HG03442 (cell line): ENCODE data around the gene PALM.
"Not testable (repeated sequence)": the region's sequence is repeated elsewhere in the genome, so short reads cannot be mapped to it uniquely, and the experiment has no call there.

ENCODE experiments used
- ATAC-seq: cut with Tn5 transposase; IDR thresholded peaks from one replicate; pipeline ENCODE4 v1.9.1; 2021; ENCODE audit warnings: mild to moderate bottlenecking, moderate library complexity; ENCODE audit not compliant: unreplicated experiment

The PALM gene

GRCh38 chr19:703651-704446, 4.9 kb upstream of the PALM start:
- no peak for ATAC-seq

GRCh38 chr19:704447-704741, 4.3 kb upstream of the PALM start:
- ATAC-seq = no peak

DNA sequence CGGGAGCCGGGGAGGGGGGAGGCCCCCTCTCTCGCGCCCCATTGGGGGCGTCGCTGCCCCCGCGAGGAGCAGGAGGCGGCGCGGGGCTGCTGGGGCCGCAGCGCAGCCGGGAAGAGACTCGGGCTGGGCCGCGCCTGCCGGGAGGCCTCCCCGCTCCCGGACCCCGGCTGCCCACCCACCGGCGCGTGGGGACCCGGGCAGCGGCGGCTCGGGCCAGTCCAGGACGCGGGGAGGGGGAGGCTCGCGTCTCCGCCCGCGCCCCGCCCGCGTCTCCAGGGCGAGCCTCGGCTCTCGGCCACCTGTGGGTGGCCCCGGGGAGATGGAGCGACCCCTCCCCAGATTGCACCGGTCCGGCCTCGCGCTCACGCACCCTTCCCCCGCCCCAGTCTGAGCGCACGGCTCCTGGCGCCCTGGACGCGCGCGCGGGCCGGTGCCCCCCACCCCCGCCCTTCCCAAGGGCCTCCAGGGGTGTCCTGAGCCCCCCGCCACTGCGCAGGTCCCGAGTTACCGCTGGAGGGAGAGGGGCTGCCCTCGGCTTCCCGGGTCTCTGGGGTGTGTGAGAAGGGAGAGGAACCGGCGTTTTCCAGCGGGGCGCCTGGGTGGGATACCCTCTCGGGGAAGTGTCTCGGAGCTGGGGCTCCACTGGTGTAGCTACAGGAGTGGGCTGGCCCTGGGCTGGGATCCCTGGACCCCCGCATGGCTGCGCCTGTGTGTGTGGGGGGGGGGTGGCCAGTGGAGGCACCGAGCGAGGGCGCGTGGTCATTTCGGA, 645 bp downstream of the PALM start:
- ATAC-seq = no peak

GRCh38 chr19:709965-710571, 1.3 kb downstream of the PALM start:
- ATAC-seq = no peak

- no peak for ATAC-seq
Observed at GRCh38 chr19:710767-711166, 2.0 kb downstream of the PALM start.

- ATAC-seq = no peak
Observed at GRCh38 chr19:711254-711653, 2.5 kb downstream of the PALM start.

DNA sequence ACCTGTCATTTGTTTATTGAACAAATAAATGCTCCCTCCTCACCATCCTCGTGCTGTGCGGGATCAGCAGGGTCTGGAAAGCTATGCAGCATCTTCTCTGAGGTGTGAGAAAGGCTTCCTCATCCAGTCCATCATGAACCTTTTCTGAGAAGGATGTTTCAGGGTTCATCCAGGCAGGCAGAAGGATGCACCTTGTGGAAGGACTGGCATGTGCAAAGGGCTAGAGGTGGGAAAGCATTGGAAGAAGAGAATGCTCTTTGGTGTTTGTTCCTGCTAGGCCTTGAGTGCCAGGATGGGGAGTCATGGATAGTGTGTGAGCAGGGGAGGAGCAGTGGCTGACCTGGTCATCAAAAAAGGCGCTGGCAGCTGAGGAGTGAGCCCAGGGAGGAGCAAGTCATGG, 6.6 kb downstream of the PALM start:
- ATAC-seq = no peak

DNA sequence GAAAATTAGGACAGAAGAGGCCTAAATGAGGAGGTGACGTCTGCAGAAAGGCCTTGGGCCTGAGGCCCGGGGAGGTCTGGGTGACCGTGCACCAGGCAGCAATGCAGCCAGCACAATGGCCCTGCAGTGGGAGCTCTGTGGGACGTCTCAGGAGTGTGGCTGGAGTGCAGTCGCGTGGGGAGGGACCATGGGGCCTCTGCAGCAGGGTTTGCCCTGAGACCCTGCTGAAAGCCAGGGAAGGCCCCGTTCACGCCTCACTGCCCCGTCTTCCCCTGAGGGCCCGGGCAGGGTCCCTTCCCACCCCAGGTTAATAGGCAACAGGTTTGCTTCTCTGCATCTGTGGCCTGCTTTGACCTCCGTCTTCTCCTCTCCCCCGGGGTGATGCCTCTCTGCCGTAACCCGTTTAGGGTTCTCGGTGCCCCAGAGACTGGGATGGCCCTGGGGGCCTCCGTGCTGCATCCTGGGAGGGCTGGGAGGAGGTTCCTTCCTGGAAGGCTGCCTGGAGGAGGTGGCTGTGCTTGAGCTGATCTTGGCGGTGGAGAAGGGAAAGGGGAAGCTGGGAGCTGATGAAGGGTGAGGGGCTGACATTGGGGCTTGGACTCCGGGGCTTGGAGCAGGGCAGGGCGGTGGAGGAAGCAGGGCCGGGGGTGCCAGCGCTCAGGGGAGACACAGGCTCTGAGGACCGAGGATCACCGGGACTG, 9.7 kb downstream of the PALM start:
- ATAC-seq = no peak

DNA sequence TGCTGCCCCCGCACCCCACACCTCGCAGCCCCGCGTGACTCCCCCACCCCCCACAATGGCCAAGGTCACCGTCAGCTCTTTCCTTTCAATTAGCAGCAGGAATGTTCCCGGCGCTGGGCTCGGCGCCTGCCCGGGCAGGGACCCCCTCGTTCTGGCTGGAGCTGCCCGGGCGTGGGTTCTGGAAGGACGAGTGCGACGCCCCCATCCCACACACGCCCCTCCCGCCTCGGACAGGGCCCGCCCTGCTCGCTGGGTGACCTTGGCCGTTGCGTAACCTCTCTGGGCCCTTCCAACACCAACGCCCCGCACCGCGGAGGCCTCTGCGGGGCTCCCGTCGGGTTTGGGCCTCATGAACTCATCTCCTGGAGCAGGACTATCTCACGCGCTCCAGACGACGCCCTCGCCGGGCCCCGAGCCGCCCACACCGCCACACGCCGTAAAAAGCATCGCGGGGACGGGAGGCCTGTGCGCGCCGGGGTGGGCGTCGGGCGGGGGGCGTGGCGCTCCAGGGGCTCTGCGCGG, 10.3 kb downstream of the PALM start:
- no peak for ATAC-seq

- ATAC-seq = no peak
Observed at GRCh38 chr19:719636-720344, 11.1 kb downstream of the PALM start.

DNA sequence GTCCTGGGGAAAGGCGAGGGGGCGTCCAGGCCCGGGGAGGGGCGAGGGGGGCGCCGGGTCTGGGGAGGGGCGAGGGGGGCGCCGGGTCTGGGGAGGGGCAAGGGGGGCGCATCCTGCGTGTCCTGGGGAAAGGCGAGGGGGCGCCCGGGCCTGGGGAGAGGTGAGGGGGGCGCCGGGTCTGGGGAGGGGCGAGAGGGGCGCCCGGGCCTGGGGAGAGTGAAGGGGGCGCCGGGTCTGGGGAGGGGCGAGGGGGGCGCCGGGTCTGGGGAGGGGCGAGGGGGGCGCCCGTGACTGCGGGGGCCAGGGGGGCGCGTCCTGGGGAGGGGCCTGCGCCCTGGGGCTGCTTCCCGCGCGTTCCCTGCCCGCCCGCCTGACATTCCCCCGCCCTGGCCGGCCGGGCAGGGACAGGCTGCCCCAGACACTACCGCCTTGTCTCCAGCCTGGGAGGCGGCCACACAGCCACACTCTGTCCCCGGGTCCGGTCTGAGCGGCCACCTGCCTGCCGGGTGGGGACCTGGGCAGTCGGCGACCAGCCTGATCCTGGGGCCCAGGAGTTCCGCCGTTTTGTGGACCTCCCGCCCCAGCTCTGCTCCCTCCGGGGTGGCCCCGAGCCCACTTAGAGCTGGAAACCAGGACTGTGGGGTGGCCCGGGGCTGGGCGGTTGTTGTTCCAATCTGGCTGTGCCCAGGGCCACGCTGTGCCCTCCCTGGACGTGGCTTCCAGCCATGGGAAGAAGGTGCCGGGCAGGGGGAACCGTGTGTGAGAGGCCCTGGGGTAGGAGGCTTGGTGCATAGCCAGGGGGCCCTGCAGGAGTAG, 11.8 kb downstream of the PALM start:
- no peak for ATAC-seq

DNA sequence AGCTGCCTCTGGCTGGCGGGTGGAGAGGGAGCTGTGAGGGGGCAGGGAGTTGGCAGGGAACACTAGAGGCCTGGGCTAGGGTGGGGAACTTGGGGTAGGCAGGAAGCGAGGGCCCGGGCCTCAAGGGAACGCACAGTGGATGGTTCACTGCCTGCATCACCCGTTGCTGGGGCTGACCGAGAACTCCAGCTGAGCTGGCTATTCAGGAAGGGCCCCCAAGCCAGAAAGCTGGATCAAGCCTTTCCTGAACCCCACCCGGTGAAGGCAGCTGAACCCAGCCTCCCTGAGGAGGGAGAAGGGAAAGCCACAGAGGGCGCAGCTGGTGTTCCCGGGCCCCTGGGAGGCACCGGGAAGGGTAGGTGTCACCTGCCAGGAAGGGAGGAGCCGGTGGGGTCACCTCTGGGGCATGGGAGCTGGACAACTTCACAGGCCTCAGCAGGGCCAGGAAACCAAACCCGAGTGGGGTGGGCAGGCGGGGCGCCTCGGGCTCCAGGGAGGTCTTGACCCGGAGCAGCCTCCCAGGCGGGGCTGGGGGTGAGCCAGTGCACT, 13.9 kb downstream of the PALM start:
- no peak for ATAC-seq

DNA sequence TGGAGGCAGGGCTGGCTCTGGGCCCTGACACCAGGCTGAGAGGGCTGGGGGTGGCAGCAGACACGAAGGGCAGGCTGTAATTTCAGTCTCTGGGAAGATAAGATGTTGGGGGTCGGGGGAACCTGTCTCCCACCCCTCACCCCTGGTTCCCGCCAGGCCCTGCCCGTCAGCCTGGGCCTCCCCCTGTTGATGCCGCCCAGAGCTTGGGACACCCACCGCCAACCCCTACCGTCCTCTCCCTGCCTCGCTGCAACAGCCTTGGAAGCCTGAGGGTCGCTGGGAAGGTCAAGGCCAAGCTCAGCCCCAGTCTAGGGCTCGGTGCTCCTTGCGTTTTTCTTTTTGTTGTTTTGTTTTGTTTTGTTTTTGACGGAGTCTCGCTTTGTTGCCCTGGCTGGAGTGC, 14.5 kb downstream of the PALM start:
- no peak for ATAC-seq

DNA sequence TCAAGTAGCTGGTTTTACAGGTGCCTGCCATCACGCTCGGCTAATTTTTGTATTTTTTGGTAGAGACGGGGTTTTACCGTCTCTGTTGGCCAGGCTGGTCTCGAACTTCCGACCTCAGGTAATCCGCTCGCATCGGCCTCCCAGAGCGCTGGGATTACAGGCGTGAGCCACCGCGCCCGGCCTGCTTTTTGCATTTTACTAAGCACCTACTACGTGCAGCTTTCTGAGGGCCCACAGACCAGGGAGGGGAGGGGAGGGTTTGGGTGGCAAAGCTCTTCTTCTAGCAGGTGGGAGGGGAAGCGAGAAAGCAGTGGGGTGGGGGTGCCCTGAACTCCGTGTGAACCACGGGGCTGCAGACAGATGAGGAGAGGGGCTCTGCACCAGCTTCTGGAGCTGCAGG, 15.0 kb downstream of the PALM start:
- no peak for ATAC-seq

DNA sequence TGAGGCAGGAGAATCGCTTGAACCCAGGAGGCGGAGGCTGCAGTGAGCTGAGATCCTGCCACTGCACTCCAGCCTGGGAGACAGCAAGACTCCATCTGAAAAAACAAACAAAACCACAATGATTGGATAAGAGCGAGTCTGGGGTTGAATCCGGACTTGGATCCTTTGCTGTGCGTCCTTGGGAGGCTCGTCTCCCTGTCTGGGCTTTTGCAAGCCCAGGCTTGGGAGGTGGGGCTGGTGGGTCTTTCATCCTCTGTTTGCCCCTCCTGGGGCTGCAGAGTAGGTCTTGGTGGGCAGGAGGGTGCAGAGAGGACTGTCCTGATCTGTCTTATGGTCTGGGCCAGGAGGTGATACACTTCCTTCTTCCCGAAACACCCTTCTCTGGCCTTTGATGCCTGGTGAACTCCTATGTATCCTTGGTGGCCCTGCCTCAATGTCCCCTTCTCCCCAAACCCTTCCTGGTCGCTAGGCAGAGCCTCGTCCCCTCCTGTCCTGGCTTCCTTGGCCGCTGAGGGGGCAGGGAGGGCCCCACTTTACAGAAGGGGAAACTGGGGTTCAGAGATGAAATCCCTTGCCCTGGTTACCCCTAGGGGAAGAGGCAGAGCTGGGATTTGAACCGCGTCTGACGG, 16.8 kb downstream of the PALM start:
- ATAC-seq = no peak

GRCh38 chr19:726993-727956, 18.5 kb downstream of the PALM start:
- ATAC-seq = no peak

GRCh38 chr19:728011-728410, 19.3 kb downstream of the PALM start:
- ATAC-seq = no peak

- ATAC-seq = not testable (repeated sequence)
Observed at GRCh38 chr19:729564-729963, 20.8 kb downstream of the PALM start.
